Stimulated activated CD8-positive, alpha-beta memory T cell treated with anti-CD3 and anti-CD28 coated beads, Interleukin-12 subunit alpha, Interleukin-12 subunit beta, amount 100 ng/mL, for 24 hours (primary cell): ENCODE data around the gene DHRSX.
"Not testable (repeated sequence)": the region's sequence is repeated elsewhere in the genome, so short reads cannot be mapped to it uniquely, and the experiment has no call there.

Experiments used
- DNase-seq: peaks from one replicate; pipeline ENCODE4 v3.0.0-alpha.2; 2020; ENCODE audit errors: extremely low read depth

Gene DHRSX

GRCh38 chrX:2351321-2351720, 149.5 kb downstream of the DHRSX start:
- no peak for DNase-seq

GRCh38 chrX:2350703-2351102, 150.1 kb downstream of the DHRSX start:
- not testable (repeated sequence) for DNase-seq

GRCh38 chrX:2350036-2350435, 150.7 kb downstream of the DHRSX start:
- not testable (repeated sequence) for DNase-seq

- no peak for DNase-seq
Observed at GRCh38 chrX:2348211-2348610, 152.6 kb downstream of the DHRSX start.

GRCh38 chrX:2346158-2346557, 154.6 kb downstream of the DHRSX start:
- DNase-seq: no peak

GRCh38 chrX:2345562-2345961, 155.2 kb downstream of the DHRSX start:
- DNase-seq: no peak

- no peak for DNase-seq
Observed at GRCh38 chrX:2343413-2343812, 157.4 kb downstream of the DHRSX start.

- no peak for DNase-seq
Observed at GRCh38 chrX:2342874-2343273, 157.9 kb downstream of the DHRSX start.

- DNase-seq: no peak
Observed at GRCh38 chrX:2342281-2342688, 158.5 kb downstream of the DHRSX start.

- no peak for DNase-seq
Observed at GRCh38 chrX:2340991-2341390, 159.8 kb downstream of the DHRSX start.

GRCh38 chrX:2336181-2336580, 164.6 kb downstream of the DHRSX start:
- DNase-seq: no peak

- DNase-seq: no peak
Observed at GRCh38 chrX:2334237-2334636, 166.5 kb downstream of the DHRSX start.

GRCh38 chrX:2332252-2332651, 168.5 kb downstream of the DHRSX start:
- no peak for DNase-seq

GRCh38 chrX:2330910-2331309, 169.9 kb downstream of the DHRSX start:
- DNase-seq: no peak

GRCh38 chrX:2330487-2330886, 170.3 kb downstream of the DHRSX start:
- DNase-seq: no peak

- DNase-seq: no peak
Observed at GRCh38 chrX:2327423-2327822, 173.4 kb downstream of the DHRSX start.

GRCh38 chrX:2325076-2325784, 175.5 kb downstream of the DHRSX start:
- no peak for DNase-seq

- DNase-seq: no peak
Observed at GRCh38 chrX:2324151-2324550, 176.6 kb downstream of the DHRSX start.

- no peak for DNase-seq
Observed at GRCh38 chrX:2321411-2321810, 179.4 kb downstream of the DHRSX start.

GRCh38 chrX:2320580-2321327, 180.0 kb downstream of the DHRSX start:
- no peak for DNase-seq

- DNase-seq: no peak
Observed at GRCh38 chrX:2320089-2320488, 180.7 kb downstream of the DHRSX start.

GRCh38 chrX:2318371-2318770, 182.4 kb downstream of the DHRSX start:
- DNase-seq: no peak

- DNase-seq: no peak
Observed at GRCh38 chrX:2317527-2318055, 183.2 kb downstream of the DHRSX start.
